Fibroblast of the aortic adventitia (primary cell): Measurements from ENCODE around the gene MAP1B. TPM values are rescaled to one million over a fixed set of nuclear protein-coding genes. Genes with fewer than 3 reads are reported as not detected.

Source experiments
- DNase-seq: peaks from one replicate; pipeline ENCODE4 v3.0.0-alpha.2; 2010; ENCODE audit warnings: low read depth
- H3K4me3 ChIP-seq: 2 replicates; pipeline ENCODE4 v1.5.1; 2011; ENCODE audit warnings: low read depth, mild to moderate bottlenecking, control low read depth, low read length, moderate library complexity
- CTCF ChIP-seq: IDR thresholded peaks from 2 replicates; pipeline ENCODE4 v1.5.1; 2011; ENCODE audit warnings: mild to moderate bottlenecking, low read length, control low read depth, inconsistent platforms; ENCODE audit not compliant: insufficient read depth
- total RNA-seq: library from RNA; depleted of rRNA; stranded (reverse); fragments of >200 nt; gene quantifications from 2 replicates; pipeline ENCODE4 v1.2.3, GENCODE V29; 2012; ENCODE audit warnings: low replicate concordance

Gene MAP1B
- total RNA-seq, 1 donor, result 401 TPM

GRCh38 chr5:72188166-72188565, 80.9 kb downstream of the MAP1B start:
- TF ChIP-seq CTCF, result no peak
- no peak for DNase-seq
- no peak overlapping the region for H3K4me3 ChIP-seq

GRCh38 chr5:72189146-72189545, 81.9 kb downstream of the MAP1B start:
- no peak for TF ChIP-seq CTCF
- DNase-seq, result no peak
- no peak overlapping the region for H3K4me3 ChIP-seq

- TF ChIP-seq CTCF, result no peak
- no peak for DNase-seq
- no peak overlapping the region for H3K4me3 ChIP-seq
Measured at GRCh38 chr5:72191404-72191803, 84.1 kb downstream of the MAP1B start.

GRCh38 chr5:72194846-72195245, 87.6 kb downstream of the MAP1B start:
- DNase-seq, result no peak
- TF ChIP-seq CTCF, result no peak
- H3K4me3 ChIP-seq, result no peak overlapping the region

- H3K4me3 ChIP-seq, result no peak overlapping the region
- DNase-seq, result no peak
- TF ChIP-seq CTCF, result no peak
Measured at GRCh38 chr5:72195581-72195980, 88.3 kb downstream of the MAP1B start.

- no peak for TF ChIP-seq CTCF
Measured at GRCh38 chr5:72197393-72197792, 90.1 kb downstream of the MAP1B start.

GRCh38 chr5:72199681-72200080, 92.4 kb downstream of the MAP1B start:
- TF ChIP-seq CTCF, result no peak
- H3K4me3 ChIP-seq, result no peak overlapping the region
- no peak for DNase-seq

More at GRCh38 chr5:72197393-72197792, 90.1 kb downstream of the MAP1B start:
- DNase-seq, result no peak
- no peak overlapping the region for H3K4me3 ChIP-seq
